Osteoblast (primary cell): ENCODE results near the gene AIF1L. TPM values are rescaled to one million over a fixed set of nuclear protein-coding genes. Genes with fewer than 3 reads are reported as not detected.

Experiments
- DNase-seq: peaks from one replicate; pipeline ENCODE4 v3.0.0; 2011; ENCODE audit warnings: low spot score, mixed read lengths; ENCODE audit not compliant: insufficient read length; ENCODE audit errors: missing footprints
- H2AFZ ChIP-seq: 2 replicates; pipeline ENCODE4 v1.6.0; 2011; ENCODE audit warnings: mild to moderate bottlenecking, low read length
- H3K27ac ChIP-seq: 2 replicates; pipeline ENCODE4 v1.5.1; 2011; ENCODE audit warnings: mild to moderate bottlenecking, low read depth, low read length, moderate library complexity
- H3K27me3 ChIP-seq: 2 replicates; pipeline ENCODE4 v1.6.0; 2012; ENCODE audit warnings: mild to moderate bottlenecking, control low read depth, inconsistent platforms, low read length, moderate library complexity; ENCODE audit not compliant: insufficient read depth
- H3K36me3 ChIP-seq: 2 replicates; pipeline ENCODE4 v1.5.1; 2011; ENCODE audit warnings: mild to moderate bottlenecking, low read length, control low read depth, moderate library complexity; ENCODE audit not compliant: insufficient read depth
- H3K4me1 ChIP-seq: 2 replicates; pipeline ENCODE4 v1.5.1; 2011; ENCODE audit warnings: mild to moderate bottlenecking, low read length, control low read depth, moderate library complexity; ENCODE audit not compliant: insufficient read depth
- H3K4me2 ChIP-seq: 2 replicates; pipeline ENCODE4 v1.6.0; 2011; ENCODE audit warnings: mild to moderate bottlenecking, low read length; ENCODE audit not compliant: insufficient read depth
- H3K4me3 ChIP-seq: fragments of 200-600 bp; sonication (generic); 3 replicates; pipeline ENCODE4 v1.5.1; 2012; ENCODE audit warnings: mild to moderate bottlenecking, low read length, inconsistent platforms; ENCODE audit not compliant: insufficient read depth
- H3K79me2 ChIP-seq: 2 replicates; pipeline ENCODE4 v1.6.0; 2012; ENCODE audit warnings: mild to moderate bottlenecking, low read length, control low read depth, inconsistent platforms; ENCODE audit not compliant: insufficient read depth
- H3K9me3 ChIP-seq: 2 replicates; pipeline ENCODE4 v1.5.1; 2011; ENCODE audit warnings: low read depth, low read length, control low read depth
- H4K20me1 ChIP-seq: 2 replicates; pipeline ENCODE4 v1.6.0; 2012; ENCODE audit warnings: mild to moderate bottlenecking, low read length, control low read depth; ENCODE audit not compliant: insufficient read depth
- CTCF ChIP-seq: IDR thresholded peaks from 2 replicates; pipeline ENCODE4 v1.5.1; 2011; ENCODE audit warnings: mild to moderate bottlenecking, low read depth, low read length, moderate library complexity; ENCODE audit errors: extremely low read depth
- total RNA-seq: library from RNA; depleted of rRNA; stranded (reverse); fragments of >200 nt; gene quantifications from 2 replicates; pipeline ENCODE4 v1.2.3, GENCODE V29; 2012

Gene AIF1L
- total RNA-seq, 1 donor = not detected

- DNase-seq = peak; percentile 57
- no peak overlapping the region for H3K4me3 ChIP-seq
- TF ChIP-seq CTCF = no peak
- H3K27ac ChIP-seq = no peak overlapping the region
- no peaks in the 10 kb centered on the region for H3K9me3 ChIP-seq
- H3K27me3 ChIP-seq = peaks cover 13% of the 10 kb centered on the region
- no peak overlapping the region for H2AFZ ChIP-seq
- no peaks in the 10 kb centered on the region for H3K79me2 ChIP-seq
- H4K20me1 ChIP-seq = no peaks in the 10 kb centered on the region
- no peak overlapping the region for H3K4me2 ChIP-seq
- no peaks in the 10 kb centered on the region for H3K36me3 ChIP-seq
- no peaks in the 10 kb centered on the region for H3K4me1 ChIP-seq
These were observed 23.5 kb upstream of the AIF1L start for GRCh38 chr9:131072871-131073237.

GRCh38 chr9:131076347-131077195, 19.8 kb upstream of the AIF1L start:
- Histone ChIP-seq H3K4me2 (no peak overlapping the region), H4K20me1 (no peaks in the 10 kb centered on the region), H3K36me3 (no peaks in the 10 kb centered on the region), H3K79me2 (no peaks in the 10 kb centered on the region), H2AFZ (no peak overlapping the region), H3K27me3 (peaks cover 5% of the 10 kb centered on the region), H3K4me1 (no peaks in the 10 kb centered on the region), H3K27ac (no peak overlapping the region), H3K4me3 (no peak overlapping the region), H3K9me3 (no peaks in the 10 kb centered on the region)
- no peak for TF ChIP-seq CTCF
- peak; percentile 39 for DNase-seq

- no peaks in the 10 kb centered on the region for H3K79me2 ChIP-seq
- H3K27me3 ChIP-seq = peaks cover 13% of the 10 kb centered on the region
- TF ChIP-seq CTCF = no peak
- H3K36me3 ChIP-seq = no peaks in the 10 kb centered on the region
- H4K20me1 ChIP-seq = no peaks in the 10 kb centered on the region
- H2AFZ ChIP-seq = no peak overlapping the region
- H3K4me3 ChIP-seq = no peak overlapping the region
- DNase-seq = peak; percentile 58
- no peaks in the 10 kb centered on the region for H3K4me1 ChIP-seq
- no peaks in the 10 kb centered on the region for H3K9me3 ChIP-seq
- no peak overlapping the region for H3K4me2 ChIP-seq
- no peak overlapping the region for H3K27ac ChIP-seq
These were observed 17.6 kb upstream of the AIF1L start for GRCh38 chr9:131078427-131079366.

DNA sequence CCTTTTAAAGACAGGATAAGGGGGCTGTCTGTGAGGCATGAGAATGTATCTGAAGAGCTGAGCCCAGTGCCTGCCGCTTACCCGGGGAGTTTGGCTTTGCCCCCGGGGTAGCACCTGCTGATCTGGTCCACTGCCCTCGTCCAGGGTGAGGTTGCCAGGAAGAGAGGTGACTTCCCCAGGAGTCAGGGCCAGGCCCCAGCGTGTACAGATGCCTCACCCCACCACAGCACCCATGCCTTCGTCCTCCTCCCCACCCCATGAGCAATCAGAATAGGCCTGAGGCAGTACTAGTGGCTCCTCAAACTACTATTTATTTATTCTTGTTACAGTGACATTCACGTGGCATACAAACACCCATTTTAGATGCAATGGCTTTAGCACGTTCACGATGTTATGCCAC, 15.7 kb upstream of the AIF1L start:
- Histone ChIP-seq H3K4me1 (no peaks in the 10 kb centered on the region), H3K27me3 (peaks cover 13% of the 10 kb centered on the region), H3K4me3 (no peak overlapping the region), H2AFZ (no peak overlapping the region), H3K27ac (no peak overlapping the region), H4K20me1 (no peaks in the 10 kb centered on the region), H3K36me3 (no peaks in the 10 kb centered on the region), H3K79me2 (no peaks in the 10 kb centered on the region), H3K9me3 (no peaks in the 10 kb centered on the region), H3K4me2 (no peak overlapping the region)
- peak; percentile 39 for DNase-seq
- no peak for TF ChIP-seq CTCF
